HepG2 (cell line): ENCODE measurements around the gene KRTAP26-1.

Experiments
- PAWR ChIP-seq: sonication (generic); formaldehyde crosslinking; IDR thresholded peaks from 2 replicates; pipeline ENCODE4 v1.4.0; 2020; ENCODE audit warnings: missing genetic modification reagents, mild to moderate bottlenecking, borderline replicate concordance
- POLR2A ChIP-seq, 2 experiments: IDR thresholded peaks; 2 replicates each; pipeline ENCODE4 v1.6.1; 2011; ENCODE audit warnings: low read depth in 2 of 2, low read length in 2 of 2, mild to moderate bottlenecking in 1 of 2, moderate library complexity in 1 of 2; ENCODE audit not compliant: insufficient read depth in 1 of 2
- POLR2AphosphoS5 ChIP-seq: IDR thresholded peaks from 2 replicates; pipeline ENCODE4 v1.6.1; 2012; ENCODE audit warnings: low read depth, low read length
- ZNF768 ChIP-seq: sonication (generic); formaldehyde crosslinking; IDR thresholded peaks from 2 replicates; pipeline ENCODE4 v1.4.0; 2020; ENCODE audit warnings: missing genetic modification reagents

- TF ChIP-seq ZNF768 (CRISPR knock-in tag) (no peak), PAWR (no peak), POLR2AphosphoS5 (no peak), POLR2A (IDR thresholded peaks at IDR 0.05; ENCODE audit: insufficient read depth in 1 of 2, low read depth in 2 of 2, low read length in 2 of 2) (no peak)
Measured at GRCh38 chr21:30315701-30316100, 4.4 kb downstream of the KRTAP26-1 start.
